HG02840 (cell line): ENCODE measurements around the gene NEUROD1.

Experiments
- ATAC-seq: cut with Tn5 transposase; IDR thresholded peaks from one replicate; pipeline ENCODE4 v1.9.1; 2021; ENCODE audit warnings: mild to moderate bottlenecking, moderate library complexity, moderate number of reproducible peaks; ENCODE audit not compliant: unreplicated experiment, low FRiP score

Gene NEUROD1

GRCh38 chr2:181646415-181646987 lies 33.8 kb downstream of the NEUROD1 start:
- no peak for ATAC-seq

- ATAC-seq = no peak
These were observed 37.2 kb downstream of the NEUROD1 start for GRCh38 chr2:181643151-181643550.

GRCh38 chr2:181642086-181642485 lies 38.2 kb downstream of the NEUROD1 start:
- no peak for ATAC-seq

GRCh38 chr2:181639686-181640085 lies 40.6 kb downstream of the NEUROD1 start:
- no peak for ATAC-seq

- peak; percentile 91 for ATAC-seq
These were observed 47.5 kb downstream of the NEUROD1 start for GRCh38 chr2:181632733-181633401.

- ATAC-seq = no peak
These were observed 51.4 kb downstream of the NEUROD1 start for GRCh38 chr2:181628590-181629585.

- ATAC-seq = no peak
These were observed 52.8 kb downstream of the NEUROD1 start for GRCh38 chr2:181627545-181627944.

GRCh38 chr2:181626671-181627070 lies 53.6 kb downstream of the NEUROD1 start:
- no peak for ATAC-seq
